ENCODE data around the gene ZNF408.
A peak's percentile ranks its signal among the peaks of the same experiment; 100 is the strongest.
"Not testable (repeated sequence)": the region's sequence is repeated elsewhere in the genome, so short reads cannot be mapped to it uniquely, and the experiment has no call there.

The ZNF408 gene

DNA sequence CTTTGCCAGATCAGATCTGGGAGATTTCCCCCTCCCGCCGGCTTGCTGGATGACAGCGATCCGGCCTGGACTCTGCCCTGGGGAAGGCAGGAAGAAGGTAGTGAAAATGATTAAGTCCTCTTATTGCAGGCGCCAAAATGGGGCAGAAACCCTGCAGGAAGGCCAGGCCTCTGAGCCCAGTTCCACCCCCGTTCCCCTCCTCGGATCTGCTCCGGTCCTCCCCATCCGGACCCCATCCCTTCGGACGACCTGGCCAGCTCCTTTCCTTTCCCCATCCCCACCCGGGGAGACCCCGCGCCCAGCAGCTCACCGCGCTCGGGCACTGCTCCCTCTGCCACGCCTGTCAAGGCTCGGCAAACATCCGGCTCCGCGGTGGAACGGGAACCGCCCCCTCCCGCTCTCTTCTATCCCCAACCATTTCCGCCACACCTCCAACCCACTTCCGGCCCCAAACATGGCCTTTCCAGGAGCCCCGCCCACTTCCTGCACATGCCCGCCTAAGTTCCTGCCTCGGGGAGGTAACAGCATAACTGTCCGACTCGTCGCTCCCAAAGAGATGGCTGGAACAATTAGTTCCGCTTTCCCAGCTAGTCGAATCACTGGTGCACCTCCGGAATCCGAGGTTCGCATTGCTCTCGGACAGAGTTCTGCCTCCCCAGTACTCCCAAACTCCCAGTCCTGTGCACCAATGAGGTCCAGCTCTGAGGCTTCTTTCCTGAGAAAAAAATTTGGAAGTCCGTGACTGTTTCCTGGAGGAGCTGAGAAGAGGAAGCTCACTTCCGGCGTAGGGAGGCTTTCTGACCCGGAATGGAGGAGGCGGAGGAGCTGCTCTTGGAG lies at the start of gene ZNF408, which contains the start of gene ARHGAP1:
Gene ZNF408 (plus strand): TSS at position 791 of the 837 bp plus-strand sequence. CDS start 17 bp downstream, at position 808.
Gene ARHGAP1 (minus strand): TSS at position 379 of the 837 bp plus-strand sequence. CDS start 4,512 bp downstream, outside the sequence.
- DNase-seq, result peak; percentile 99

DNA sequence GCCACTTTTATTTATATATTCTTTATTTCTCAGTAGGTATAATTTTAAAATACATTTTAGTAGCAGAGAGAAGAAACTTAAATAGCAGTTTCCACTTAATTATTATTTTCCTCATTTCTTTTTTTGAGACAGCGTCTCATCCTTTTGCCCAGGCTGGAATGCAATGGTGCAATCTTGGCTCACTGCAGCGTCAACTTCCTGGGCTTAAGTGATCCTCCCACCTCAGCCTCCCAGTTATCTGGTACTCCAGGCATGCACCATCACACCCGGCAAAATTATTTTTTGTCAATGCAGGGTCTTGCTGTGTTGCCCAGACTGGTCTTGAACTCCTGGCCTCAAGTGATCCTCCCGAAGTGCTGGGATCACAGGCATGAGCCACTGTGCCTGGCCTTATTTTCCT lies 45.2 kb upstream of the ZNF408 start:
- DNase-seq, result no peak

DNA sequence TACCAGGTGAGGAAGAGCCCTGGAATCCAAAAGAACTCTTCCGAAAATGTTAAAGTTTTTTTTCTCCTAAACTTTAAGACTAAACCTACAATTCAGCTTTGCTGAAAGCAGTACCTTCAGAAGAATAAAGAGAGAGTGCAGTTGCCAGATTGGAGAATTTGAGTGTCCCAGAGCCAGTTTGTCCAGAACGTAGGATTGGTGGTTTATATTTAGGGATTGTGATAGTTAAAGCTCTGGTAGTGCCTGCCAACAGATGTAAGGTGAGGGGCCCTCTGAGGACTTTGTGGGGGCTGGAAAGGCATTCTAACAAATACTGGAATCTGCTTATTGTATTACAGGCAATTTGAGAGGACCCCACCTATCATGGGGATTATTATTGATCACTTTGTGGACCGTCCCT lies 43.6 kb upstream of the ZNF408 start:
- DNase-seq, result no peak

DNA sequence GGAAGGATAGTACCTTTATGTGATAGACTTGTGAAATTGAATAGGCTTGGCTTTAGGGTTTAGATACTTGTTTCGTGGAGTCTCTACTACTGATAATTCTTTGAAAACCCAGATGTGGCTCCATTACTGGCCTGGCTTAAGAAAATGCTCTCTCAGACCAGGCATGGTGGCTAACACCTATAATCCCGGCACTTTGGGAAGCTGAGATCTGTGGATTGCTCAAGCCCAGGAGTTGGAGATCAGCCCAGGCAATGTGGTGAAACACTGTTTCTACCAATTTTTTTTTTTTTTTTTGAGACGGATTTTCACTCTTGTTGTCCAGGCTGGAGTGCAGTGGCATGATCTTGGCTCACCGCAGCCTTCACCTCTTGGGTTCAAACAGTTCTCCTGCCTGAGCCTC lies 42.6 kb upstream of the ZNF408 start:
- DNase-seq, result no peak

DNA sequence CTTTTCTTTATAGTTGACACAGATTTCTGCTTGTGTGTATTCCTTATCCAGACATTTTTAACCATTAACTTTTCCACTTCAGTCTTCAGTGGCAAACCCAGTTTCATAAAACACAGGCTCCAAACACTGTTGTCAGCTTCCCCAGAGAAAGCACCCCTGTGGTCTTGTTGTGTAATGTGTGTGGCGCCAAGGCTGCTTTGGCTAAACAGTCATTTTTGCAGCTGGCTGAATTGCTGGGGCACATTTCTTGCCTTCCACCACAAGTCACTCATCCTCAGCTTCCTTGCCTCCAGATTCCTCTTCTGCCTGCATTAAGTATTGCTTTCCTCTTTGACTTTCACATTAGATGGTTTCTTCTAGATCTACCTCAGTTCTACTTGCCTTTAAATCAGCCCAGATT lies 40.9 kb upstream of the ZNF408 start:
- DNase-seq, result no peak

DNA sequence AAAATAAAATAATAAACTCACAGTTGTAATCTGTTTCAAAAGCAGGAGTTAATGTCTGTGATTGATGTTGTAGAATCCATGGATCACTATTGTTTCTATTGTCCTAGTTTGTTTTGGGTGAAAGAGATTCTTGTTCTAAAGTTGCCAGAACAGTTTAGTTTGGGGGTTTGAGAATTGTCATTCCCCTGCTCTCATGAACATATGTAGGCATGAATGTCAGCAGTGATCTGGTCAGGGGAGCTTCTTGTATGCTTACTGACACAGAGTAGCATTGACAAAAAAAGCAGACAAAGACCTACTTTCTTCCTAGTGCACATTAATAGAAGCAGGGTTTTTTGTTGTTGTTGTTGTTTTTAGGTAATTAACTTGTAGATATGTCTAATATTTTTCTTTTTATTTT lies 39.0 kb upstream of the ZNF408 start:
- DNase-seq, result no peak

DNA sequence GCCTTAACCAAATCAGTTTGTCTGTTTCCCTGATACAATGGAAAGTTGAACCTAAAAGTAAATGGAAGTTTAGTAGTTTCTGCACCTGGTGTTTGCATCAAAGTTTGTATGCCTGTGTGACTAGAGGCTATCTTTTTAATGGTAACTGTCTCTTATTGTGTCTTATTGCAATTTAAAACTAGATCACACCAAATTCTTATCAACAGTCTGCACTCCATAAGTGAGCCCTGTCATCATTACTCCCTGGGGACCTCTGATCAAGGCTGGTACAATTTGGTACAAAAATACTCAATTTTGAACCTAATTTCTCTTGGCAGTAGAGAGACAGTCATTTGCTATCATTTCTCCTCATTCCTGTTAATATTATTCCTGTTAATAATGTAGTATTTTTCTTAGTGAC lies 38.5 kb upstream of the ZNF408 start:
- no peak for DNase-seq

DNA sequence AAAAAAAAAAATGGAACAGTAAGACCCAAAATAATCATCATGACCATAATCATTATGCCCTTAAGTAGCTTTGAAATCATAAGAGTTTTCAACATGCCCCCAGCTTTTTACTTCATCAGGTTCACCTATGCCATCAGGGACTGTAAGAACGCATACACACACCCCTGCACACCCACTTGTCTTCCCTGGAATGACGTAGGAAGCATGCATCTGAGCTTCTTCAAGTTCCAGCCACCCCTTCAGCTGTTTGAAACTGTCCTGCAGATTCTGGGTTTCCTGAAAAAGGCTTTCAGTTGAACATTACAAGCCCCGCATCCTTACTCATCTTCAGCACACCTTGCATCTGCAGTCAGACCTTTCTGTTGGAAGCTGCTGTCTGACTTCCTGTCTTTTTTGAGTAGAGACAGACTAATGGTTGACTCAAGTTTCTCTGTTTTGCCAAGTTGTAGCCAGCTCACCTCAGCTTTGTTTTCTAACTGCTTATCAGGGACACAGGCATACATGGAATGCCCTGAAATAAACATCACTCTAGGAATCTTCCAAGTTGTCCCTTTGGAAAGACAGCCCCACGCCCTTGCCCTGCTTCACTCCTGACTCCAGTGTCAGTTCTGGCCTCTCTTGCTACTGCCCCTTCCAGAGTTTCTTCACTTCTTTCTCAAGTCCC lies 37.4 kb upstream of the ZNF408 start:
- DNase-seq, result no peak

DNA sequence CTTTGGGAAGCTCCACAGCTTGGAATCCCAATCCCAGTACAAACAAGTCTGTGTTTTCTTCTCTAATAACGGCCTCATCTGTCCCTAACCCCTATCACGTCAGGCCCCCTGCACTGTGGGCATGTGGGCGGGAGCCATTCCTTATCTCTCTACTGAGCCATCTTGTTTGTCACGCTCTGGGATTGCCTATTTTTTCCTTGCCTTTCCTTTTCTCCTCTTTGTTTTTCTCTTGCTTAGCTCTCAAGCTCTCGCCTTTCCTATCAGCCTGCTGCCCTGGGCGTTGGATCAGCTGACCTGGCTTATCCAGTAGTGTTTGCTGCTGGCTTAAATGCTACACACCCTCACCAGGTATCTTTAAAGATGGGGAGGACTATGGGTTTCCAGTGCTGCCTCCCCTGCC lies 36.2 kb upstream of the ZNF408 start:
- no peak for DNase-seq

DNA sequence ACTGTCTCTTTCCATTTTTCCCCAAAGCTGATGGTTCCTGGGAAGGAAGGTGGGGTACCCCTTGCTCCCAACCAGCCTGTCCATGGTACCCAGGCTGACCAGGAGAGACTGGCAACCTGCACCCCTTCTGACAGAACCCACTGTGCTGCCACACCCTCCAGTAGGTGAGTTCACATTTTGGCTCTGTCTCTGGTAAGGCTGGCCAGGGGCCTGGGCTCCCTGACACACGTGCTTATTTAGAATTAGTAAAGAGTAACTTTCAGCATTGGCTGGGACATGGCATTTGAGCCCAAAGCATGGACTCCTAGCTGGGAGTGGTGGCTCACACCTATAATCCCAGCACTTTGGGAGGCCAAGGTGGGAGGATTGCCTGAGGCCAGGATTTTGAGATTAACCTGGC lies 35.5 kb upstream of the ZNF408 start:
- DNase-seq, result no peak

DNA sequence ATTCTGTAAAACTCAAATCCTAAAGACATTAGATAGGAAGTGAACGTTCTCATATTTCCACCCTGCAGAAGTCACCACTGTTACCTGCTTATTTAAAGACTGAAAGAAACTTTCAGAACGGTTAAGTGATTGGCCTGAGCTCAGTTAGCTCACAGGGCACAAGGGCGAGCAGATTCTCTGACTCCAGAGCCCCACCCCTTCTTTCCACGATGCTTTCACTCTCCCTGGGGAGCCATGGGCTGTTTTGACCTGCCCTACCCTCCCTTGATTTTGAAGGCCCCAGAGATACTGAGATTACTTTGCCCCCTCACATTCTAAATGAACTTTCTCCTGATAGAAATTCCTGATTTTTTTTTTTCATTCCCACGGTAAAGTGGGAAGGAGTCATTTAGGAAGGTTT lies 34.3 kb upstream of the ZNF408 start:
- DNase-seq, result no peak

DNA sequence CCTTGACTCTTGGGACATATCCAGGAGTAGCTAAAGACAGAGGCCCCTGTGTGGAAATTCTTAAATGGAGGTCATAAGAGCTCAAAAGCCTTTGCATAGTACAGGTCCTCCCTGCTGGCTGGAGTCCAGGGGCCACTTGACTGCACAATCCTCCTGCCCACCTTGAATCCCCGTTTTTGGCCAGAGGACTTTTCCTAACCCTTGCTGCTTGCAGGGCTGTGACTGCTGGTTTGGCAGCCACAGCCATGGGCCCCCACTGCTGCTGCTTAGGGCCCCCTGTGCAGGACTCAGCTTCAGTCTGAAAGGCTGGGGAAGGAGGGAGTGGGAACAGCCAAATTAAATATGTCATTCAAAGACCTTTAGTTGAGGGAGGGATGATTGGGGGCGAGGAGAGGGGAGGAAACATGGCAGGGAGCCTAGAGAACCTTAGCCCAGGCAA lies 33.8 kb upstream of the ZNF408 start:
- DNase-seq, result no peak

DNA sequence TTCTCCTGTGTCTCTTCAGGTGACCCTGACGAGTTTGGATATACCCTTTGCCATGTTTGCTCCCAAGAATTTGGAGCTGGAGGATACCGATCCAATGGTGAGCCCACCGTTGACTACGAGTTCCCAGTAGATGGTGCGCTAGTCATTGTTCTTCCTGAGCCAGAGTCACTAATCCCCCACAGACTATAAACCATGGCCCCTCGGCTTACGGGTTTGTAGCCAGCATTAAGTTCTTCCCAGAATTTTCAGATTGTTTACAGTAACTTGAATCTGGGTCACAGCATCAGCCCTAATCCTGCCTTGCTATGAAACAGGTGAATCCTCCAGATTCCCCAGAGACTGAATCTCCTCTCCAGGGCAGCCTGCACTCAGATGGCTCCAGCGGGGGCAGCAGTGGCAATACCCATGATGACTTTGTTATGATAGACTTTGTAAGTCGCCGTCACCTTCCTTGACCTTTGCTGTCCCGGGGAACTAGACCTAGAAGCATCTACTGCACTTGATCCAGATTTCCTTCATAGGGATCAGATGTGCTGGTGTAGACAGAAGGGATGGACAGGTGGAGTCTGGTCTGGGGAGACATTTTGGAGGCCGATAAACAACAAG lies 32.2 kb upstream of the ZNF408 start:
- no peak for DNase-seq

DNA sequence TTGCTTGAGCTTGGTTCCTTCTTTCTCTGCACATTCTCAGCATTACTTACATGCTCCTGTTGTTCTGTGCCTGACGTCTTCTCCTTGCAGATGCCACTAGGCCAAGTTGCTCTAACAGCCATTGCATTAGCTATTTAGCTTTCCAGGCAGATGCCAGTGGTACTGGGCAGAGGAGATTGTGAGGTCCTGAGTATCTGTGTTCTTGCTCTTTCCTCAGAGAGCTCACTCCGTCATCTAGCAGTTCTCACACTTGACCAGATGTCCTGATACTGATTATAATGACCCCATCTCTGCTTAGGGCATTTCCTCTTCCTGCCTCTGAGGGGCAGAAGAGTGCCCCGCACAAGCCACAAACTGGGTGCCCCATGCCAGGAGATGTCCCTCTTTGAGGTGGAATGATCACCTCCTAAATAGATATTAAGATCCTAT lies 31.1 kb upstream of the ZNF408 start:
- DNase-seq, result no peak

DNA sequence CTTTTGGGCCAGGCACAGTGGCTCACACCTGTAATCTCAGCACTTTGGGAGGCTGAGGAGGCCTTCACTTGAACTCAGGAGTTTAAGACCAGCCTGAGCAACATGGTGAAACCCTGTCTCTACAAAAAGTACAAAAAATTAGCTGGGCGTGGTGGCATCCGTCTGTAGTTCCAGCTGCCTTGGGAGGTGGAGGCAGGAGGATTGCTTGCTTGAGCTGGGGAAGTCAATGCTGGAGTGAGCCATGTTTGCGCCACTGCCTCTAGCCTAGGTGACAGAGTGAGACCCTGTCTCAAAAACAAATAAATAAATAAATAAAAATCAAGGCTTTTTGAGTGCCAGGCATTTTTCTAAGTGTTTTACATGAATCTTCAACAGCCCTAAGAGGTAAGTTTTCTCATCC lies 30.3 kb upstream of the ZNF408 start:
- DNase-seq, result not testable (repeated sequence)

DNA sequence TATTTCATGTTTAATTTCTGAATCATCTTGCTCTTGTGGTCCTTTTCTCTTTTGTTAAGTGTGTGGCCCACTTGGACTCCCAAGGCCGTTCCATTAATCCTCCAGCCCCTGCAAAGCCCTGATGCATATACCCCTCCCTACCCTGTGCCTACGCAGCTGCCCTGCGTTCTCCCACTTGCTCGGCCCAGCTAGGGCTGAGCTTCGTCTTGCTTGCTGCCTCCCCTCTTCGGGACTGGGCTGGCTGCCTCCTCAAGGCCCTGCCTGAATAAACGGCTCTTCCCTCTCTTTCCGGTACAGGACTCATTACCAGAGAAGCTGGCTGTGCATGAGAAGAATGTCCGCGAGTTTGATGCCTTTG lies 28.9 kb upstream of the ZNF408 start:
- no peak for DNase-seq

DNA sequence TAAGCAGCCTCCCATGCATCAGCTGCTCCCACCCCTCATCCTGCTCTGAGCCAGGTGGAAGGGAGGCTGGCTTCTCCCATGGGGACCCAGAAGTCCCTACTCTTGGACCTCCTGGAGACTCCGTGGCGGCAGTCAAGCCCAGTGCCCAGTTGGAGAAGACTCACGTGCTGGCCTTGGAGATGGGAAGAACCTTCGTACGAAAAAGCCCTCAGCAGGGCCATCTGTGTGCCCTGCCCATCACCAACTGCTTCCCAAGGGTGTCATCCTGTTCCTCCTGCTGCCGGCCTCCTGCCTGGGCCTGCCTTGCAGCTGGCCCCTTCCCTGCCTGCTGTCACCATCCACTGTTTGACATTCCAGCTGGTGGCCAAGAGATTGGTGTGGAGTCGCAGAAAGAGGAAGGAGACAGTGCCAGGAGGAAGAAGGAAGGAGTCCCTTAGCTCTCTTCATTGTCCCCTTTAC lies 28.4 kb upstream of the ZNF408 start:
- no peak for DNase-seq

DNA sequence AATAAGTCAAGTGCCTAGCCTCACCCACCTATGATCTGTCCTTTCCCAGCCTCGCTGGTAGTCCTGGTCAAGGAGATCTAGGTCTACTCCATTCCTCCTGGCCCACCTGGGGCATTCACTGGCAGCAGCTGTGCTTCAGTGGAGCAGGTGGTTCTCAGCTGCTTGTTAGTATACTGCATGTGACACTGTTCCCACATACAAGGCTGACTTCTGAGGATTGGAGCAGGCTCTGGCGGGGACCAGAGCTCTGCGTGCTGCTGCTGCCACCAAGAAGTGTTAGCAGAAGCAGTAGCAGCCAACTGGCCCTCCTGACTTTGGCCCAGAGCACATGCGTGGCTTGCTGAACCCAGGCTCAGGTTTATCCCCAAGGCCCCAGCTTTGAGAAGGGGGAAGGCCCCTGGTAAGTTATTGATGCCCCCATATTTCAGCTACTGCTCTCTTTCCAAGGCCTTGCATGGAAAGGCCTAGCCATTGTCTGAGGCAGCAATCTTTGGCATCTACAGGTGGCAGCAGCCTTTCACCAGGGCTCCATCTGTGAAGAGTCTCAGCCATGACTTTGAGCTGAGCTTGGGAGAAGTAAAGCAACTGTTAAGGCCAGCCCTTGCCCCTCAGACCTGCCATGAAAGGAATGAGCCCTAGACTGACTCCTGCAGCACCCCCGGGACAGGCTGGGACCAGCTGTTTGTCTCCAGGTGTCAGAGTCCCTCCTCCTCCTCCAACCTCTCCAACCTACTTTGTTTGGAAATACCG lies 26.9 kb upstream of the ZNF408 start:
- no peak for DNase-seq

DNA sequence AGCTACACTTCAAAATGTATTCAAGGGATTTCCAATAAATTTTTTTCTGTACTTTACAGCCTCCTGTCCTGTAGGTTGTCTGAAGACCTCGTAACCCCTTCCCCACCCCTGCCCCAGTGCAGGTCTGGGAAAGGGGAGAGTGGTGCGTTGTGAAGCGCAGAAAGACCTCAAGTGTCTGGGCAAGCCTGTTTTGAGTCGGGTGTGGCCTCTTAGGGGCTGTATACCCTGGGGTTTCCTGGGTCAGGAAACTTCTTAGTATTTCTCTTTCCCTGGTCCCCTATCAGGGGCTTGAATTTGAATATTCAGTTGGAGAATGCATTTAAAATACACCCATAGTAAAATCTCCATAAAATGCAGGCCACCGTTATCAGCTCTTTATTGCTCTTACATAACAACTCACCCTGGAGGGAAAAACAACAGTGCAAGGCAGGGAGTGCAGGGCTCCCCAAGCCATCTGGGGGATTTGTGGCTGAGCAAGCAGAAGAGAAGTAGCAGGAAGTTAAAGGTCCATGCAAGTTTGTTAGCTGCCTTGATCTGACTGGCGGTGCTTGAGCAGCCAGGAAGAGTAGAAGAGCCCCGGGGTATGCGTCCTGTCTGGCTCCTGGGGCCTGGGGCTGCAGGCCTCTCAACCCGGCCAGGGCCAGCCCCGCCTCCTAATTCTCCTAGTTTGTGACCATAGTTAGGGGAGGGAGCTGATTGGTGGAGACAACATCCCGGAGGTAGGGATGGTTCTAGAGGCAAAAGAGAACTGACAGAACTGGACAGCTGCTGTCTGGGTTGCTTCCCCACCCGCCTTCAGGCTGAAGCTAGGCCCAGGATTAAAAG lies 26.2 kb upstream of the ZNF408 start:
- peak; percentile 16 for DNase-seq

DNA sequence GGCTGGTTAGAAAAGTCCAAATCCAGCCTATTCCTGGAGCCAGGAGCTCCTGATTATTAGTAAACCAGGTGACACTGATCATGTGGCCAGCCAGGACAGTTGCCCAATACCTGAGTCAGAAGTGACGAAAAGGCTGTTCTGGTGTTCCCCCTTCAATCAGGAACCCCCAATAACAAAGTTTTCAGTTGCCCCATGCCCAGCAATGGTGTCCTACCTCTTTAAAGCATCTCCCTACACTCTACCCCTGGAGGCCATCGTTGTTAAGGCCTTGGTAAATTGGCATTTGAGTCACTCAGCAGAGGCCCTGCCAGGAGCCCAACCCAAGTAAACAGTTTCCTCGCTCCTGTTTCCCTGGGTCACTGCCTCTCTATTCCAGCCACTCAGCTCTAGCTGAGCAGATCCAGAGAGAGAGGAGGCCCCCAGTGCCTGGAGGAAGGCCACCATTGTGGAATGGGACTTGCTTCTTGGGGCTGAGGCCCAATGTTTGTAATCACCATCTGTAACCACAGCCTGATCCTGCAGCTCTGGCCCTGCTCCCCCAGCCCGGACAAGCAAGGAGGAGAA lies 25.5 kb upstream of the ZNF408 start:
- no peak for DNase-seq

DNA sequence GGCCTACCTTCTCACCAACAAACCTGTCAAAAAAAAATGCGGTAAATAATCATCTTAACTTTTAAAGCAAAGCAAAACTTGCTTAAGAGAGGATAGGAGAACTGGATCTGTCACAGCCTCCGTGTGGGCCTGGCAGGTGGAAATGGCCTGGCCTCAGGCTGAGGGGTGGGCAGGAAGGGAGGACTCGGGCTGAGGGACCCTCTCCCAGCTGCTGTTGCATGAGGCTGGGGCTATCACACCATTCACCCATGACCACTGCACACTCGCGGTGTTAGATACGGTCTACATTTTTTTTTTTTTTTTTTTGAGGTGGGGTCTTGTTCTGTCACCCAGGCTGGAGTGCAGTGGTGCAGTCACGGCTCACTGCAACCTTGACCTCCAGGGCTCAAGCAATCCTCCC lies 24.9 kb upstream of the ZNF408 start:
- DNase-seq, result no peak

Measured in activated CD4-positive, alpha-beta T cell treated with anti-CD3 and anti-CD28 coated beads, Interleukin-2, amount 50 U/mL, for 1 hour (primary cell).